CD4-positive, alpha-beta T cell treated with Interleukin-17A for 4 hours (primary cell): Measurements from ENCODE around the gene TSEN54.
"Not testable (repeated sequence)": the region's sequence is repeated elsewhere in the genome, so short reads cannot be mapped to it uniquely, and the experiment has no call there.

Source experiments
- DNase-seq: peaks from one replicate; pipeline ENCODE4 v3.0.0-alpha.2; 2020; ENCODE audit warnings: mixed read lengths

Gene TSEN54

DNA sequence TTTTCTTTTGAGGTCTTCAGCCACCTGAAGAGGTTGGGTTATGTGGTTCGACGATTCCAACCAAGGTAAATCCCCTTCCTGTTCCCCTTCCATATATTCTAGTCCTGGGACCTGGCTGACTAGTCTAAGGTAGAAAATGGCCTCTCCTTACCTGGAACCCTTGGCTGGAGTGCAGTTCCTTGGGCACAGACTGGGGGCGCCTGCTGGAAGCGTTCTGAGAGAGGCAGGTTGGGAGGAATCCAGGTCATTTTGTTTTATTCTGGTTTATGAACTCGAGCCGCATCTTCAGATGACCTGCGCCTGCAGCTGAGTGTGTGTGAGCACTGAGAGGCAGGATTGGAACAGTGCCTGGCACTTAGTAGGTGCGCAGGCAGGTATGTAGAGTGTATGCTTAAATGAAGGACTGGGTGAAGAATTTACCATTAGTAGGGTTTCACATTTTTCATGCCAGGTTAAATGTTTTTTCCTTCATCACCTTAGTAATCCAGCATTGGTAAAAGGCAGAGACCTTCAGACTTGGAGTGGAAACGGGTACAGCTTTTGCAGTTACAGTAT is 2.7 kb downstream of the TSEN54 start:
- DNase-seq: no peak

DNA sequence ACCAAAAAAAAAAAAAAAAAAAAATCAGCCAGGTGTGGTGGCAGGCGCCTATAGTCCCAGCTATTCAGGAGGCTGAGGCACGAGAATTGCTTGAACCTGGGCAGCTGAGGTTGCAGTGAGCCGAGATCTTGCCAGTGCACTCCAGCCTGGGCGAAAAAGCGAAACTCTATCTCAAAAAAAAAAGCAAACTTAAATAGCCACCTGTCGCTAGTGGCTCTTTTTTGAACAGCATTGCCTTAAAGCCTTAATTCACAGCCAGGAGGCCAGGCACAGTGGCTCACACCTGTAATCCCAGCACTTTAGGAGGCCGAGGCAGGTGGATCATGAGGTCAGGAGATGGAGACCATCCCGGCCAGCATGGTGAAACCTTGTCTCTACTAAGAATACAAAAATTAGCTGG is 4.1 kb downstream of the TSEN54 start:
- DNase-seq: not testable (repeated sequence)

DNA sequence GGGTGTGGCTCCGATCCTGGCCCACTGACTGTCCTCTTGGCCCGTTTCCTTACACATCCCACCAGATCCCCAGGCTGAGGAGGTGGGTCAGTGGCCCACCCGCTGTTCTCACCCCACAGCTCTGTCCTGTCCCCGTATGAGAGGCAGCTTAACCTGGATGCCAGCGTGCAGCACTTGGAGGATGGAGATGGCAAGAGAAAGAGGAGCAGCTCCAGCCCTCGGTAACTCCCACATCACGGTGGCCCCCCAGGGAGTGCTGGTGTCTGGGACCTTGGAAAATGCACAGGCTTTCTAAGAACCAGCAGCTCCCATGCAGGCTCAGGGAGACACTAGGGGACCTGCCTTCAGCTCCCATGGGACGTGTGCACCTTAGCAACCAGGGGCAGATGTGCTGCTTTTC is 5.0 kb downstream of the TSEN54 start:
- no peak for DNase-seq

DNA sequence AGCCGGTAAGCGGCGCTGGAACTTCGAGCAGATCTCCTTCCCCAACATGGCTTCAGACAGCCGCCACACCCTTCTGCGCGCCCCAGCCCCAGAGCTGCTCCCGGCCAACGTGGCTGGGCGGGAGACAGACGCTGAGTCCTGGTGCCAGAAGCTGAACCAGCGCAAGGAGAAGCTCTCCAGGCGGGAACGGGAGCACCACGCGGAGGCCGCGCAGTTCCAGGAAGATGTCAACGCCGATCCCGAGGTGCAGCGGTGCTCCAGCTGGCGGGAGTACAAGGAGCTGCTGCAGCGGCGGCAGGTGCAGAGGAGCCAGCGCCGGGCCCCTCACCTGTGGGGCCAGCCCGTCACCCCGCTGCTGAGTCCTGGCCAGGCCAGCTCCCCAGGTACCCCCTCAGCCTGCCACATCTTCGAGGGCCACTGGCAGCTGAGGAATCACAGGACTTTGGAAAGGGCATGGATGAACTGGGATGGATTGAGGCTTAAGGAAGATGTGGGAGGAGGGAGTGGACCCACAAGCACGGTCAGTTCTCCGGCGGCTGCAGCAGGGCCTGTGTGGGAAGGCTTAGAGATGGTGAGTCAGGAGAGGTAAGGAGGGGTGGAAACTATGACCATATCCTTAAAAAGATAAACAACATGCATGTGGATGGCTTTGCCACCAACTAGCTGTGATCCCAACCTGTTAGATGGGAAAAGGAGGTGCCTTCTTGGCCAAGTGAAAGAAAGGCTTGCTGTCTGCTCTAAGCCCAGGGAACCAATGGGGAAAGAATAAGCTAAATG is 5.8 kb downstream of the TSEN54 start:
- no peak for DNase-seq

DNA sequence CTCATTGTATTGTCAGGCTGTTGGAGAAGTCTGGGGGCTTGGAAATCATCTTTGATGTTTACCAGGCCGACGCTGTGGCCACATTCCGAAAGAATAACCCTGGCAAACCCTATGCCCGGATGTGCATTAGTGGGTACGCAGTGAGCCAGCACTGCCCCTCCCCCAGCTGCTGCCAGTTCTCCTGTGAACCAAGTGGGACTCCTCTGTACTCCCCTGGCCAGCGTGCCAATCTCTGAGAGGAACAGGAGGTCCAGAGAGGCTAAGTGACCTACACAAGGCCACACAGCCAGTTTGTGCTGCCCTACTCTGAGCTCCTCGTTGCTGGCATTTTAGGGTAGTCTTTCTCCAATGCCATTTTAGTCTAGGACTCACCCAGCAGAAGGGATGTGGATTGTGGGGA is 7.3 kb downstream of the TSEN54 start:
- no peak for DNase-seq

DNA sequence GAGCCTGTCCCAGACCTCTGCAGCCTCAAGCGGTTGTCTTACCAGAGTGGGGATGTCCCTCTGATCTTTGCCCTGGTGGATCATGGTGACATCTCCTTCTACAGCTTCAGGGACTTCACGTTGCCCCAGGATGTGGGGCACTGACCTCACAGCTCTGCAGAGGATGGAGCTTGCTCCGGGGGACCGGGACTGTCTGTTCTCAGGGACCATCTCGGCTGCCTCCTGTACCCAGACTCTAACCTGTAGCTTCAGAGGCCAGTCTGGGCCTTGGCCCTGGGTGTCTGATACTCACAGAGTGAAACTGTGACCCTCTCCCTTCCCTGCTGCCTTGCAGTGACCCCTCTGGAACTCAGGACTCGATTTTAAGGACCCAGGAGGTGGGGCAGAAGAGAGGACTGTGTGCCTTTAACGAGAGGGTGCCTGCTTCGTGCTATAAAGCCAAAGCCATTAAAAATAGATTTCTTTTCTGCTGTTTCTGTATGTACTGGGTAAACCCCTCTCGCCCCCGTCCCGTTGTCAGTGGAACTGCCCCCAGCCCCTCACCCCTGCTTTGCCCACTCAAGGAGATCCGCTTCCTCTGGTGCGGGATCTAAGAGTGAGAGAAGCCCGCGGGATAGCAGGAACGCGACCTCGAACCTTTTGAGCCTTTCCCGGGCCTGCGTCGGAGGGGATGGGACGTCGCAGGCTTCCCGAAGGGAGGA is 8.1 kb downstream of the TSEN54 start:
- DNase-seq: no peak

DNA sequence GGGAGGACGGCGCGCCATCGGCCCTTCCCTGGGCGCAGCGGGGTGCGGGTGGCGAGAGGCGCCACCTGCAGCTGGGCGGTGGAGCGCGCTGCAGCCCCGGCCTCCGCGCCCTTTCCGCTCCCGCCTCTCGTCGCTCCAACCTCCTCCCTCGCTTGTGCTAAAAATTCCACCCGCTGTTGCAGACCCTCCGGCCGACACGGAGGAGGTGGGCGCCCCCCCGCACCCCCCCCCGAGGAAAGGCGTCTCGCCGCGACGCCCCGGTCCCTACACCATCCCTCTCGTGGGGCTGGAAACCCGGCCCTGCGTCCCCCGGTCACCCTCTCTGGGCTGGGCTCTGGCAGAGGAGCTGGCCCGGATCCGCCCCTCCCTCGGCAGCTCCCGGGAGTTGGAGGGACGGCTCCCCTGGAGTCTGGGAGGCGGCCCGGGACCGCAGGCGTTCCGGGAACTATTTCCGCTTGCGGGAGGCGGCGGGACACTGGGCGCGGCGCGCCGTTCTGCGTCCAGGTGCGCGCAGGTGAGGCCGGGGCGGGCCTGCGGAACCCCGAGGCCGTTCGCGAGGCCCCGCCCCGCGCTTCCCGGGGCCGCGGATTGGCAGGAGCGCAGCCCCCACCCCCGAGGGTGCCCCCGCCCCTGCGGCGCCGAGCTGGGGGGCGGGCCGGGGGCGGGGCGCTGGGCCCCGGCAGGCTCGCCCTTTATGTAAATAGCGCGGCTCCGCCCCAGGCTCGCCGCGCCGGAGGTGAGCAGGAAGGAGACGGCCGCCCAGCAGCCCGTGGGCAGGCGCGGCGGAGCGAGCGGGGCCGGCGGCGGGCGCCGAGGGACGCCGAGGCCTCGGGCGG is 8.9 kb downstream of the TSEN54 start, which contains the start of gene LLGL2:
Gene LLGL2 (plus strand): TSS at position 728 of the 836 bp plus-strand sequence. CDS start 17,730 bp downstream, outside the sequence.
- DNase-seq: peak; percentile 92

DNA sequence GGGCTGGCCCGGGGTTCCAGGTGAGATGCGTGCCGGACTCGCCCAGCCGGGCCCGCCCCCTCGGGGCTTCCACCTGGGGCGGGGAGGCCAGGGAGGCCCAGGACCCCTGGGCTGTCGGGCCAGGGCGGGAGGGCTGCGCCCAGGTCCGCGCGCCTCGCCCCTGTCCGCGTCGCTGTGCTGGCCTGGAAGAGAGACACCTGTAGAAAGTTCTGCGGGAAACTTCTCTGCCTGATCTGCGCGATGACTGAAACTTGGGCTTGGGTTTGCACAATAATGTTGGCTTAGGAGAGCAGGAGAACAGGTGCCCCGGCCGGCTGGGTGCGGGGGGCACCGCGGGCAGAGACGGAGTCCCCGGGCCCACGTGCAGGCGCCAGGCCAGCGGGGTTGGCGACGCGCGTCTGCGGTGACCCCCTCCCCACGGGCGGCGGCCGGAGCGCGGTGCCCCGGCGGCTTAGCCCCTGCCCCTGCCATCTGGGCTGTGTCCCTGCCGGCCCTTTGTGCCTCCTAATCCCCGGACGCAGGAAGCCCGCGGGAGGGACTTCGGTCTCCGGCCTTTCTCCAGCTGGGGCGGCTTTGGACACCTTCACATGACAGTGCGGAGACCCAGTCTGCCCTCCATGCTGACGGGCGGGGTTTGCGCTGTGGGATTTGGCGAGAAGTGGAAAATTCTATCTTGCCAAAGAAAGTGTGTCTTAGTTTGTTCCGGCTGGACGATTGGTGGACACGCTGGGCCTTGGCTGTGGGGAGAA is 9.7 kb downstream of the TSEN54 start:
- DNase-seq: no peak

DNA sequence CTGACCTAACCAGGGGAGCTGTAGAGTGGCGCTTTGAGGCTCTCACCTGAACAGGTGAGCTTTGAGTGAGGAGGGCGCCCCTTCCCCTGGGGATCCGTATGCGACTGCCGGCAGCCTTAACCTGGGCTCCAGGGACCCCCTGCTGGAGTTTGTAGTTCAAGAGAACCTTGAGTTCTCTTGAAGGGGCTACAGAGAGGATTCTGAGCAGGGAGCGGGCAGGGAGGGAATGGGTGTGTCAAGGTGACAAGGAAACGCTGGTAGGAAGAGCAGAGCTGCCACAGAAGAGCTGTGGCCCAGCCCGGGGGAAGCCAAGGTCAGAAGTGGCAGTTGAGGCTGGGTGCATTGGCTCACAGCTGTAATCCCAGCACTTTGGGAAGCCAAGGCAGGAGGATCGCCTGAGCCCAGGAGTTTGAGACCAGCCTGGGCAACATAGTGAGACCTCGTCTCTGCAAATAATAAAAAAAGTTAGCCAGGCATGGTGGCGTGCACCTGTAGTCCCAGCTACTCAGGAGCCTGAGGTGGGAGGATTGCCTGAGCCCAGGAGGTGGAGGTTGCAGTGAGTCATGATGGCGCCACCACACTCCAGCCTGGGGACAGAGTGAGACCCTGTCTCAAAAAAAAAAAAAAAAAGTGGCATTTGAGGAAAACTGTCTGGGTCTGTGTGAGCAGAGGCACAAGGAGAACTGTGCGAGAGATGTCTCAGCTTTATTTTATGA is 10.4 kb downstream of the TSEN54 start:
- no peak for DNase-seq

DNA sequence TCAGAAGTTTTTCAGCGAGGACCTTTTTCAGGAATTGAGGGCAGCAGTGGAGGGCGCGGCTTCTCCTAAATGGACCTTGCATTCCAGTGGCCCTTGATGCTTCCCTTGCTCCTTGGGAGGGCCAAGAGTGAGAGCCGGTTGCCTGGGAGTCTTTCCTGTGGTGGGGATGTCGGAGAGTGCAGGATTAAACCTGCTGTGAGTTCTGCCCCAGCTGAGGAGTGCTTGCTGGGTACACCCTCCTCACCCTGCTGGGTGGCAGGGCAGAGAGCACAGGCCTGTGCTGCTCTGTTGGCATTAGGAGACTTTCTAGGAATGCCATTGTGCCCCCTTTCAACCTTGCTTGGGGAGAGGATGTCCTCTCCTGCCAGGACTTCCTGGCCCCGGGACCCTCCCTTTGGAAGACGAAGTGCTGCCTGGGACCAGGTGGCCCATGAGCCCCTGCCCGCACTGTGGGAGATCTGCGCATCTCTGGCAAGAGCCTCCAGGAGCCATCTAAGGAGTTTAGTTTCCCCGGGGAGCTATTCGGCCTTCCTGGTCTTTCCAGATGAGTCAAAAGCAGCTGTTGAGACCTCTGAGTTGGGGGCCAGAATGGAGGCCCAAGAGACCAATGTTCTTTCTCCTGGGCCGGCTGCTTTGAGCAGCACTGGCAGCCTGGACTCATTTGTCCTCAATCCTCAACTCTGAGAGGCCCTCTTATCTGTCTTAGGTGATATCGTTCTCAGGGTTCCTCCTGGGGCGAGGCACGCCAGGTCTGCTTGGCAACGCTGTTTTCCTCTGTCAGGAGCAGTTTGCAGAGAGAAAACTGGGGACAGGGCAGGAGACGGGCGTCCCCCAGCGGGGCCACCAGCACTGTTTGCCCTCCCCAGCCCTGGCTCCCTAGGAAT is 14.8 kb downstream of the TSEN54 start:
- no peak for DNase-seq

DNA sequence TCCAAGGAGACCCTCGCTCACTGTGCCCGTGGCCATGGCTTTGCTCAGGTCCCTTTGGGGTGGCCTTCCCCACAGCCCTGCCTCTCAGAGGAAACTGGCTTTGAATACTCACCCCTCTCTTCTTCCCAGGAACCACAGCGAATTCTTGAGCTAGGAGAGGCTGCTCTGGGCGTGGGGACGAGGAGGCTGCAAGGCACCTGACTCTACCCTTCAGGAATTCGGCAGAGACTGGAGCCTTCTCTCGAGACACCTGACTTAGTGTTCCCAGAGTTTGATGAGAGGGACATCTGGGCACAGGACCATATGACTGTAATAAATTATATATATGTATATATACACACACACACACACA is 15.4 kb downstream of the TSEN54 start:
- DNase-seq: no peak

DNA sequence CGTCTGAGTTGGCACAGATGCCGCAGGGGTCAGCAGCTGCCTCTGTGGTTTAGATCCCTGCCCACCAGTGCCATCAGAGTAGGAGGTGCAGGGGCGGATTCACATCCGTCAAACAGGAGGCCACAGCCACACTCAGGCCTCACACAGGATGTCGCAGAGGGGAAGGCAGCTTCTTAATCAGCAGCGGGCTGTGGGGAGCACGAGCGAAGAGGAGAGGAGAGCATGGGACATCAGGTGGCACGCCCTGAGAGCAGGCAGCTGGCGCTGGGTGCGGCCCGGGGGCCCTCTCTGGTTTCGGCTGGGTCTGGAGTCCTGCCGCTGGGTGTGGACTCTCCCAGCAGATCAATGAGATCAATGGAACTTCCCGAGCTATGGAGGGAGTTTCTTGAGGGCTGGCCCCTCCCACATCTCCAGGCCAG is 18.8 kb downstream of the TSEN54 start:
- DNase-seq: peak; percentile 72

DNA sequence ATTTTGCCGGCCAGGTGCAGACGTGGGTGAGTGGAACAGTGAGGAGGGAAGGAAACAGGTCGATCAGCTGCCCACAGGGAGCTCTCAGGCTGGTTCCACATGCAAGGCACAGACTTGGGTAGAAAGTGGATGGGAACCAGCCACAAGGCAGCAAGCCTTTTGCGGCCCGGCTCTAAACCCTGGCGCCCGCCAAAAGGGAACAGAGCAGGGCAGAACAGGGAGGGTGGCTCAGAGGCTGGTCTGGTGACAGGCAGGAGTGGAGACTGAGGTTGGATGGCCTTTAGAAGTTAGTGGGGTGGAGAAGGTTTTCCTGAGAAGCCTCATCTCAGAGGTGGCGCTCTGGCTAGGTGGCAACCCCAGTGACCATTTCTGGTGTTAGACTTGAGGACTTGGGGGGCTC is 19.5 kb downstream of the TSEN54 start:
- DNase-seq: no peak

DNA sequence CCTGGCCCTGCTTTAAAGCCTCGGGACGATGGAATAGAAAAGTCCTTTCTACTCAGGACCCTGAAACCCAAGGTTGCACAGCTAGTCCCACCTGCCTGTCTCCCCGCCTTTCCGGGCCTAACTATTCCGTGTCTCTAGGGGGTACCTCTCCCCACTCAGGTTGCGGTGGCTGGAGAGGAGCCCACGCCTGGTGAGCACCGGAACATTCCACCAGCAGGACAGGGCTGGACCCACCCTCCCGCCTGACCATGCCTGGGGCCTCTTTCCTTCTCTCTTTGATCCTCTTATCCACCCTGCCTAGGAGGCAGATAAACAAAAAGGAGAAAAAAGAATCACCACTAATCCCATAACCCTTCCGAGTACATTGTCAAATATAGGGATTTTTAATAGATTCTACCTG is 20.0 kb downstream of the TSEN54 start:
- DNase-seq: no peak

DNA sequence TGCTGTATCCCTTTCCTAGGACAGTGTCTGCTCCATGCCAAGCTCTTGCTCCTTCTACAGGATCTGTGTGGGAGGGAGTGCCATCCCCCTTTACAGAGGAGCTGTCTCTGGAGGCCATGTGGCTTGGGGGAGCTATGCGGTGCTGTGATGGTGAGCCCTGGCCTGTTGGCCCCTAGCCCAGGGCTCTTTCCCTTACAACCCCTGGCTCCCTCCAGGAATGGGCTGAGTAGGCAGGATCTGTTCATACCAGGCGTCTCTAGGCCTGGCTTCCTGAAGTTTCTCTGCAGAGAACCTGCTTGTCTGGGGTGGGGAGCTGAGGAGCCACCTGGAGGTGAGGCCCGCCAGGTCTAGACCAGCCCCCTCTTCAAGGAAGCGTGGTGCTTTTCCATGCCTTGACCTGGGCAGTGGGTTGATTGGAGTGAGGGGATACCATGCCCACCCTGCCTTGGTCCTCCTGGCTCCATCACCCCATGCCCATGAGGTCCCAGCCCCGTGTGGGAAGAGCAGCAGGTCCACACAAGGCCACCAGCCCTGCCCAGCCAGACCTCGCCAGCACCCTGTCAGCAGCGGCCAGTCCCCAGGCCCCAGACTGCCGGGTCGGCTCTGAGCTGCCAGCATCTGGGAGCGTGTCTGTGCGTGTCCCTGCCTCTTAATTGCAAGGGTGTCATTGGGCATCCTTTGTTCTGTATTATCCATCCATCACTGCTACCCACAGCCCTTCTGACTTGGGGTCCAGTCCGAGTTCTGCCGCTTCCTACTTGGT is 23.8 kb downstream of the TSEN54 start:
- DNase-seq: no peak

DNA sequence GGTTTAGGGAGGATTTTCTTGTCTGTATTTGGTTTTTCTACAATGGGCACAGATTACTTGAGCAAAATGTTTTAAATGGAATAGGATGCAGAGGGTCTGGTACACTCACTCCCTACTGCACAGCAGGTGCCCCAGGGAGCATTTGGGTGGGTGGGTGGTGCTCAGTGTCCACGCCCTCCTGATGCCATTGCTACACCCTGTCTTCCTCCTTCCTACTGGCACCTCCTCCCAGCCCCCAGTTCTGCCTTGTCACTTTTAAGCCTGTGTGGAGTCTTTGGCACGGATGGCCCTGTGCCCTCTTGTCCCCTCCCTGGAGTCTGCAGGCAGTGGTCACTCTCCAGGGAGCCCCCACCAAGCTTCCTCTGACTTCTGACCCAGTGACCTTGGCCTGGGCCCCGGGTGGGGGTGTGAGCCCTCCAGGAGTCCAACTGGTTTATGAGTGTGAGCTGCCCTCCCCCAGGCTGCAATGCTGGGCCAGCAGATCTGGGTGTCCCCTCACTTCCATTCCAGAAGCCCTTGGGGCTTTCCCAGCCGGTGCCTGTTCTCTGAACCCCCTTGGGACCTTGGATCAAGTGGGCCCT is 24.7 kb downstream of the TSEN54 start:
- DNase-seq: no peak

DNA sequence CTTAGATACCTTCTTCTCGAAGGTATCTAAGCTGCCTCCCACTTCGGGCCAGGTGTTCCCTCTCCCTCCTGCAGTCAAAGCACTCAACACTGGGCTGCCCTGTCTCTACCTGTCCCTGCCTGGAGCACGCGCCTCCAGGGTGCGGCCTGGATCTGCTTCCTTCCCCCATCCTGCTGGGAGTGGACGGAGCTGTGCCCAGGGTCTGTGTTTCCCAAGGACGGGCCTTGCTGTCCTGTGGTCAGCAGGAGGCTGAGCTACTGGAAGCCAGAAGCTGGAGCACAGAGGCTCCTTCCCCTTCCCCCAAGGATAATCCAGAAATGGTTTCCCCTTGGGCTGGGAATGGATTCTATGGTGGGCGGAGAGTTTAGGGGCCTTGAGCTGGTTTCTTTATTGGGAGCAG is 25.9 kb downstream of the TSEN54 start:
- no peak for DNase-seq

DNA sequence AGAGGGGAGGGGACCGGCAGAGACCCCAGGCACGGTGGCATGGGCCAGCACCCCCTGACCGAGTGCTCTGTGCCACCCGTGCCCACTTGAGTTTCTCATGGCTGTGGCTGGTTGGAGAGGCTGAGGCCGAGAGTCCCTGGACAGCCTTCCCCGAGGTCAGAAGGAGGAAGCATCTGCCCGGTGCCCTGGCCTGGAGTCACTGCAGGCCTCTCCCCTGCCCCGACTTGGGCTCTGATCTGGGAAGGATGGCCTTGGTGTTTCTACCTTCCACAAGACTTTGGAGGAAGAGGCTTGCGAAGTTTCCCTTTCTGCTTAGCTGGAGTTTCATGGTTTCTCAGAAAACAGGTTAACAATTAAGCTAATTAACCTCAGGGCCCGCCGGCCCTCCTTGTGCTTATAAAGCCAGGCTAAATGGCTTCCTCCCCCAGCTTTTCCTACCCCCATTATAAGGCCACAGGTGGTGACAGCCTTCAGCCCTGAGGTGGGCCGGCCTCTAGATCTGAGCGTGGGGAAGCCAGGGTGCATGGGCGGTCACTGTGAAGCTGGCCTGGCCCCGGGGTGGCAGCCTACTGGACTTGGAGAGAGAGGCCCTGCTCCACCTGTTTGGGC is 26.5 kb downstream of the TSEN54 start:
- DNase-seq: no peak

DNA sequence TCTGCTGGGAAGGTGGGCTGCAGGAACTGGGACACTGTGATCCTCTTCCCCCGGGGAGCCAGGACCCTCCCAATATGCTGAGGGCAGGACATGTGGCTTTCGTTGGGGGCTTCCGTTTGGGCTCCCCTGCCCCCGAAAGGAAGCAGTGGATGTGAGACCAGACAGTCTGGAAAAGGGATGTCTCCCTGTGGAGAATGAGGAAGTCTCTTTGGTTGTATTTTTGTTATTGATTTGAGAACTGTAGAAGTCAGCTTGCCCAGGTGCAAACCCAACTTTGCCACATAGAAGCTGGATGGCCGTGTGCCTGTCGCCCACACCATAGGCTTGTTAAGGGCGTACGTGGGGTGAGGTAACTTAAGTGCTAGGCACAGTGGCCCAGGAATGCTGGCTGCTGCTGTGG is 27.9 kb downstream of the TSEN54 start:
- no peak for DNase-seq
